ENCODE measurements around the gene VOPP1. TPM values are rescaled to one million over a fixed set of nuclear protein-coding genes. Genes with fewer than 3 reads are reported as not detected.

Gene VOPP1
- total RNA-seq, 4 donors from 2014 or later, result 22.1 to 58.9 (median 39.8) TPM

DNA sequence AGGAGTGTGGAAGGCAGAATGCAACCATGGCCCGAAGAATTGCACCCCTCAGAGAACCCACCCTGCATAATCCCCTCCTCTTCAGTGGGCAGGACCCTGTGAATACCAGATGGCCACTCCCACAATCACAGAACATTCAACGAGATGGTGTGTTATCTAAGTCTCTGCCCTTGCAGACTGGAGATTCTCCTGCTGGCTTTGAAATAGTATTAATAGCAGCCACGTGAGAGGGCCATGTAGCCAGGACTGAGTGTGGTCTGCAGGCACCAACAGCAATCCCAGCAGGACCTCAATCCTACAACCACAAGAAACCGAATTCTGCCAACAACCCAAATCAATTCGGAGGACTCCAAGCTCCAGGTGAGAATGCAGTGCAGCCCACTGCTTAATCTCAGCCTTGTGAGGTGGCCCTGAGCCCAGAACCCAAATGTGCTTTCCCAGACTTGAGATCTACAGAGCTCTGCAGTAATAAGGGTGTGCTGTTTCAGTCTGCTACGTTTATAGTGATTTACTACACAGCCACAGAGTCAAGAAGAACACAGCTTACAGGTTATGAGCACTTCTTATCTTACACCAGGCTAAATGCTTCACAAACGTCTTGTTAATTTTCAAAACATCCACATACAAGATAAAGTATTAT lies 72.1 kb downstream of the VOPP1 start:
- DNase-seq, result no peak
- intact Hi-C loops (cut with DNase I; ENCODE audit: low total_unique reads), result no loop called here
- TF ChIP-seq POLR2A (IDR thresholded peaks at IDR 0.05), result no peak
- TF ChIP-seq CTCF (IDR thresholded peaks at IDR 0.05), result no peak
- Histone ChIP-seq H3K27ac (no peak overlapping the region), H3K9me3 (no peaks in the 10 kb centered on the region), H3K27me3 (no peaks in the 10 kb centered on the region), H3K36me3 (no peaks in the 10 kb centered on the region), H3K4me1 (no peaks in the 10 kb centered on the region), H3K4me3 (no peak overlapping the region)

DNA sequence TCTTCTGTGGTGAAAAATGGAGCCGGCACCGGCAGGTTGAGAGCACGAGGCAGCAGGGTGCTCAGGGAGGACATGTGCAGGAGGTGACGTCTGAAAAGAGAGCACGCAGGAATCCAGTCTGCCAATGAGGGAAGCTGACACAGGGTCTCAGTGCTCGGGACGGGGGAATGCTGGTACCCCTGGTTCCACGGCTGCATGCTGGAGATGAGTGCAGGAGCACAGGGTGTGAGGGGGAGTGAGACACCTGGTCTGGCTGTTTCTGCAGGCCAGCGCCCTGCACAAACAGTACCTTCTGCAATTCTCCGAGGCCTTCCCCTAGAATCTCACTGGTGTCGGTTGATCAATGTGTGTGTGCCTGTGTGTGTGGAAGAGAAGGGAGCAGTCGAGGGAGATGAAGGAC lies 72.7 kb downstream of the VOPP1 start:
- Histone ChIP-seq H3K27me3 (no peaks in the 10 kb centered on the region), H3K4me1 (no peaks in the 10 kb centered on the region), H3K9me3 (no peaks in the 10 kb centered on the region), H3K4me3 (no peak overlapping the region), H3K27ac (no peak overlapping the region), H3K36me3 (no peaks in the 10 kb centered on the region)
- intact Hi-C loops (cut with DNase I; ENCODE audit: low total_unique reads), result no loop called here
- no peak for DNase-seq
- TF ChIP-seq CTCF (IDR thresholded peaks at IDR 0.05), result no peak
- TF ChIP-seq POLR2A (IDR thresholded peaks at IDR 0.05), result no peak

DNA sequence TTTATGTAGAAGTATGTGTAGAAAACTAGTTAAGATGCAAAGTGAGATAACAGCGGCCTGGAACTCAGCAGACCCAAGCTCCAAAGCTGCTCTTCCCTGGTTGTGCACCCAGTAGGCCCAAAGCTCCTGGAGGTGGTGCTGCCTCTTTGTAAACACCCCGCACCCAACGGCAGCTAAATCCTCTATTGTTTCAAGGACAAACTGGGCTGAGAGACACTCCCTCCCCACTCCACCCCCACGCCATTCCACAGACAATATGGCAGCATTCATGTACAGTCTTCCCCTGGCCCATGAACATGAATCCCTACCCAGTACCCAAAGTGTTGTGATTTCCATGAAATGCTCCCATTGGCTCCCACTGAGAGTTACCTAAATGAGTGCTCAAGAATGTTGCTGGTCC lies 73.5 kb downstream of the VOPP1 start:
- Histone ChIP-seq H3K4me1 (no peaks in the 10 kb centered on the region), H3K27ac (no peak overlapping the region), H3K9me3 (no peaks in the 10 kb centered on the region), H3K4me3 (no peak overlapping the region), H3K36me3 (no peaks in the 10 kb centered on the region), H3K27me3 (no peaks in the 10 kb centered on the region)
- intact Hi-C loops (cut with DNase I; ENCODE audit: low total_unique reads), result no loop called here
- TF ChIP-seq CTCF (IDR thresholded peaks at IDR 0.05) (no peak), POLR2A (IDR thresholded peaks at IDR 0.05) (no peak)
- DNase-seq, result no peak

GRCh38 chr7:55498142-55498541 lies 74.2 kb downstream of the VOPP1 start:
- no peaks in the 10 kb centered on the region for H3K9me3 ChIP-seq
- DNase-seq, result no peak
- H3K27me3 ChIP-seq, result no peaks in the 10 kb centered on the region
- TF ChIP-seq CTCF (IDR thresholded peaks at IDR 0.05), result no peak
- no peak for TF ChIP-seq POLR2A (IDR thresholded peaks at IDR 0.05)
- H3K4me1 ChIP-seq, result no peaks in the 10 kb centered on the region
- no peaks in the 10 kb centered on the region for H3K36me3 ChIP-seq
- no peak overlapping the region for H3K4me3 ChIP-seq
- no peak overlapping the region for H3K27ac ChIP-seq
- intact Hi-C loops (cut with DNase I; ENCODE audit: low total_unique reads), result no loop called here

- Histone ChIP-seq H3K4me1 (no peaks in the 10 kb centered on the region), H3K27me3 (no peaks in the 10 kb centered on the region), H3K27ac (no peak overlapping the region), H3K36me3 (no peaks in the 10 kb centered on the region), H3K9me3 (no peaks in the 10 kb centered on the region), H3K4me3 (no peak overlapping the region)
- intact Hi-C loops (cut with DNase I; ENCODE audit: low total_unique reads), result no loop called here
- TF ChIP-seq CTCF (IDR thresholded peaks at IDR 0.05) (no peak), POLR2A (IDR thresholded peaks at IDR 0.05) (no peak)
- no peak for DNase-seq
Observed at GRCh38 chr7:55497521-55497920, 74.8 kb downstream of the VOPP1 start.

Measured in uterus (tissue), 4 donors.